ENCODE results near the gene ATP2B2. TPM values are rescaled to one million over a fixed set of nuclear protein-coding genes. Genes with fewer than 3 reads are reported as not detected.

Gene ATP2B2
- total RNA-seq, 1 donor from 2014 or later = not detected

GRCh38 chr3:10495003-10495402 lies 10.4 kb downstream of the ATP2B2 start:
- intact Hi-C loops (cut with micrococcal nuclease) = no loop called here

- intact Hi-C loops (cut with micrococcal nuclease) = no loop called here
Measured at GRCh38 chr3:10494180-10494579, 11.2 kb downstream of the ATP2B2 start.

GRCh38 chr3:10493202-10493589 lies 12.2 kb downstream of the ATP2B2 start:
- intact Hi-C loops (cut with micrococcal nuclease) = no loop called here

- intact Hi-C loops (cut with micrococcal nuclease) = no loop called here
Measured at GRCh38 chr3:10492364-10493201, 12.8 kb downstream of the ATP2B2 start.

GRCh38 chr3:10489746-10490483 lies 15.5 kb downstream of the ATP2B2 start:
- intact Hi-C loops (cut with micrococcal nuclease) = no loop called here

- intact Hi-C loops (cut with micrococcal nuclease) = no loop called here
Measured at GRCh38 chr3:10487988-10488633, 17.3 kb downstream of the ATP2B2 start.

- intact Hi-C loops (cut with micrococcal nuclease) = no loop called here
Measured at GRCh38 chr3:10485806-10486205, 19.6 kb downstream of the ATP2B2 start.

GRCh38 chr3:10485380-10485779 lies 20.0 kb downstream of the ATP2B2 start:
- intact Hi-C loops (cut with micrococcal nuclease) = no loop called here

- intact Hi-C loops (cut with micrococcal nuclease) = no loop called here
Measured at GRCh38 chr3:10484709-10485108, 20.7 kb downstream of the ATP2B2 start.

GRCh38 chr3:10483686-10484345 lies 21.6 kb downstream of the ATP2B2 start:
- intact Hi-C loops (cut with micrococcal nuclease) = no loop called here

GRCh38 chr3:10483364-10483675 lies 22.1 kb downstream of the ATP2B2 start:
- intact Hi-C loops (cut with micrococcal nuclease) = no loop called here

- intact Hi-C loops (cut with micrococcal nuclease) = no loop called here
Measured at GRCh38 chr3:10482631-10483363, 22.6 kb downstream of the ATP2B2 start.

- intact Hi-C loops (cut with micrococcal nuclease) = no loop called here
Measured at GRCh38 chr3:10480871-10481378, 24.5 kb downstream of the ATP2B2 start.

- intact Hi-C loops (cut with micrococcal nuclease) = no loop called here
Measured at GRCh38 chr3:10479311-10479710, 26.1 kb downstream of the ATP2B2 start.

GRCh38 chr3:10475983-10476382 lies 29.4 kb downstream of the ATP2B2 start:
- intact Hi-C loops (cut with micrococcal nuclease) = no loop called here

GRCh38 chr3:10474847-10475246 lies 30.5 kb downstream of the ATP2B2 start:
- intact Hi-C loops (cut with micrococcal nuclease) = no loop called here

- intact Hi-C loops (cut with micrococcal nuclease) = no loop called here
Measured at GRCh38 chr3:10474275-10474646, 31.1 kb downstream of the ATP2B2 start.

- intact Hi-C loops (cut with micrococcal nuclease) = no loop called here
Measured at GRCh38 chr3:10473581-10474274, 31.7 kb downstream of the ATP2B2 start.

- intact Hi-C loops (cut with micrococcal nuclease) = no loop called here
Measured at GRCh38 chr3:10472877-10473440, 32.4 kb downstream of the ATP2B2 start.

Measured in T-helper 2 cell treated with Interferon-gamma antibody and Interleukin-4, amounts not matched to agents 100 ng/mL and 5 ng/mL, for 36 hours (primary cell).